ENCODE measurements around the gene MYPOP.

- no peak for TF ChIP-seq CTCF (IDR thresholded peaks at IDR 0.05; ENCODE audit: low read depth, low read length)
- no peak for TF ChIP-seq POLR2A (IDR thresholded peaks at IDR 0.05; ENCODE audit: extremely low read depth, insufficient read length)
Measured at GRCh38 chr19:45929247-45929646, 26.8 kb upstream of the MYPOP start.

Data from NB4 (cell line).